Activated T-helper 17 cell treated with anti-CD3 and anti-CD28 coated beads, Interleukin-2, amount 50 U/mL, for 72 hours (primary cell): ENCODE measurements around the gene TRPV4. TPM values are rescaled to one million over a fixed set of nuclear protein-coding genes. Genes with fewer than 3 reads are reported as not detected.

Source experiments
- ATAC-seq: fragments of 150-1000 bp; cut with Tn5 transposase; replicated peaks from 2 replicates; pipeline ENCODE4 v1.10.0; 2021; ENCODE audit warnings: mild to moderate bottlenecking, moderate library complexity
- H3K27ac Mint-ChIP-seq: one replicate; pipeline ENCODE4 v1.8.0; 2022; ENCODE audit warnings: mixed read lengths
- H3K27me3 Mint-ChIP-seq: one replicate; pipeline ENCODE4 v1.8.0; 2022; ENCODE audit warnings: mixed read lengths
- H3K36me3 Mint-ChIP-seq: one replicate; pipeline ENCODE4 v1.8.0; 2022; ENCODE audit warnings: low read depth, mild to moderate bottlenecking, mixed read lengths
- H3K4me1 Mint-ChIP-seq: one replicate; pipeline ENCODE4 v1.8.0; 2022; ENCODE audit warnings: mixed read lengths
- H3K4me3 Mint-ChIP-seq: one replicate; pipeline ENCODE4 v1.8.0; 2022; ENCODE audit warnings: mild to moderate bottlenecking, mixed read lengths
- H3K9me3 Mint-ChIP-seq: one replicate; pipeline ENCODE4 v1.8.0; 2022; ENCODE audit warnings: mixed read lengths
- total RNA-seq, 2 donors: library from RNA; stranded (reverse); gene quantifications; one replicate each; pipeline ENCODE4 v1.2.3, GENCODE V29; 2022

TRPV4 gene
- total RNA-seq, 2 donors from 2014 or later: not detected

GRCh38 chr12:109744986-109745942, 87.9 kb downstream of the TRPV4 start:
- Mint-ChIP-seq H3K27me3 (no peaks in the 10 kb centered on the region), H3K4me1 (no peaks in the 10 kb centered on the region), H3K27ac (no peak overlapping the region), H3K4me3 (no peak overlapping the region), H3K9me3 (no peaks in the 10 kb centered on the region), H3K36me3 (no peaks in the 10 kb centered on the region)
- ATAC-seq: no peak

GRCh38 chr12:109744026-109744425, 89.2 kb downstream of the TRPV4 start:
- no peak for ATAC-seq
- no peak overlapping the region for H3K4me3 Mint-ChIP-seq
- no peak overlapping the region for H3K27ac Mint-ChIP-seq
- H3K4me1 Mint-ChIP-seq: no peaks in the 10 kb centered on the region
- H3K27me3 Mint-ChIP-seq: no peaks in the 10 kb centered on the region
- no peaks in the 10 kb centered on the region for H3K36me3 Mint-ChIP-seq
- H3K9me3 Mint-ChIP-seq: no peaks in the 10 kb centered on the region

GRCh38 chr12:109743076-109743910, 89.9 kb downstream of the TRPV4 start:
- H3K4me3 Mint-ChIP-seq: no peak overlapping the region
- no peak for ATAC-seq
- no peaks in the 10 kb centered on the region for H3K9me3 Mint-ChIP-seq
- H3K36me3 Mint-ChIP-seq: no peaks in the 10 kb centered on the region
- no peak overlapping the region for H3K27ac Mint-ChIP-seq
- no peaks in the 10 kb centered on the region for H3K4me1 Mint-ChIP-seq
- no peaks in the 10 kb centered on the region for H3K27me3 Mint-ChIP-seq

GRCh38 chr12:109741970-109742703, 91.1 kb downstream of the TRPV4 start:
- Mint-ChIP-seq H3K4me1 (no peaks in the 10 kb centered on the region), H3K9me3 (no peaks in the 10 kb centered on the region), H3K27me3 (no peaks in the 10 kb centered on the region), H3K36me3 (no peaks in the 10 kb centered on the region), H3K27ac (no peak overlapping the region), H3K4me3 (no peak overlapping the region)
- no peak for ATAC-seq

- Mint-ChIP-seq H3K36me3 (no peaks in the 10 kb centered on the region), H3K4me3 (no peak overlapping the region), H3K27ac (no peak overlapping the region), H3K4me1 (no peaks in the 10 kb centered on the region), H3K27me3 (no peaks in the 10 kb centered on the region), H3K9me3 (no peaks in the 10 kb centered on the region)
- no peak for ATAC-seq
Measured at GRCh38 chr12:109741286-109741969, 91.8 kb downstream of the TRPV4 start.

- Mint-ChIP-seq H3K4me1 (no peaks in the 10 kb centered on the region), H3K9me3 (no peaks in the 10 kb centered on the region), H3K27me3 (no peaks in the 10 kb centered on the region), H3K36me3 (no peaks in the 10 kb centered on the region), H3K27ac (no peak overlapping the region), H3K4me3 (no peak overlapping the region)
- no peak for ATAC-seq
Measured at GRCh38 chr12:109740694-109741245, 92.4 kb downstream of the TRPV4 start.

GRCh38 chr12:109739747-109740693, 93.2 kb downstream of the TRPV4 start:
- H3K27ac Mint-ChIP-seq: no peak overlapping the region
- no peaks in the 10 kb centered on the region for H3K9me3 Mint-ChIP-seq
- no peaks in the 10 kb centered on the region for H3K36me3 Mint-ChIP-seq
- no peak overlapping the region for H3K4me3 Mint-ChIP-seq
- H3K4me1 Mint-ChIP-seq: no peaks in the 10 kb centered on the region
- H3K27me3 Mint-ChIP-seq: peaks cover 7% of the 10 kb centered on the region
- no peak for ATAC-seq

- Mint-ChIP-seq H3K27me3 (peaks cover 11% of the 10 kb centered on the region), H3K9me3 (no peaks in the 10 kb centered on the region), H3K4me3 (no peak overlapping the region), H3K27ac (no peak overlapping the region), H3K4me1 (no peaks in the 10 kb centered on the region), H3K36me3 (no peaks in the 10 kb centered on the region)
- ATAC-seq: no peak
Measured at GRCh38 chr12:109738878-109739665, 94.1 kb downstream of the TRPV4 start.

- Mint-ChIP-seq H3K27me3 (peaks cover 14% of the 10 kb centered on the region), H3K4me1 (no peaks in the 10 kb centered on the region), H3K4me3 (no peak overlapping the region), H3K36me3 (no peaks in the 10 kb centered on the region), H3K27ac (no peak overlapping the region), H3K9me3 (no peaks in the 10 kb centered on the region)
- ATAC-seq: no peak
Measured at GRCh38 chr12:109738209-109738608, 95.0 kb downstream of the TRPV4 start.

- Mint-ChIP-seq H3K4me3 (no peak overlapping the region), H3K4me1 (peaks cover 4% of the 10 kb centered on the region), H3K27me3 (peaks cover 19% of the 10 kb centered on the region), H3K27ac (no peak overlapping the region), H3K36me3 (no peaks in the 10 kb centered on the region), H3K9me3 (no peaks in the 10 kb centered on the region)
- ATAC-seq: no peak
Measured at GRCh38 chr12:109737631-109738030, 95.6 kb downstream of the TRPV4 start.

GRCh38 chr12:109737126-109737525, 96.1 kb downstream of the TRPV4 start:
- Mint-ChIP-seq H3K36me3 (no peaks in the 10 kb centered on the region), H3K4me3 (no peak overlapping the region), H3K4me1 (peaks cover 4% of the 10 kb centered on the region), H3K9me3 (no peaks in the 10 kb centered on the region), H3K27me3 (peaks cover 19% of the 10 kb centered on the region), H3K27ac (no peak overlapping the region)
- ATAC-seq: no peak

- peaks cover 4% of the 10 kb centered on the region for H3K4me1 Mint-ChIP-seq
Measured at GRCh38 chr12:109736552-109737108, 96.6 kb downstream of the TRPV4 start.

More at GRCh38 chr12:109736552-109737108, 96.6 kb downstream of the TRPV4 start:
- H3K36me3 Mint-ChIP-seq: no peaks in the 10 kb centered on the region
- no peak for ATAC-seq
- H3K27me3 Mint-ChIP-seq: peaks cover 19% of the 10 kb centered on the region
- no peaks in the 10 kb centered on the region for H3K9me3 Mint-ChIP-seq
- H3K4me3 Mint-ChIP-seq: no peak overlapping the region
- no peak overlapping the region for H3K27ac Mint-ChIP-seq
